ENCODE results near the gene CDK19. TPM values are rescaled to one million over a fixed set of nuclear protein-coding genes. Genes with fewer than 3 reads are reported as not detected.

Gene CDK19
- total and polyA plus RNA-seq, 10 of the 15 experiments (the other 5 are each of a cell fraction or from before 2014, with no cell fraction given), result 4.6 to 21.4 (median 12.4) TPM

- SMC1A ChIA-PET (ENCODE audit: uncharacterized antibody, unreplicated experiment), result interaction anchor here (0.9 to 1.8 kb wide), 3 partner anchors 9 to 60 kb away, joined by 3 to 7 read pairs (median 6); no protein-coding TSS in a partner anchor
- WGBS (ENCODE audit: insufficient coverage, insufficient replicate concordance, low lambda C conversion rate, missing lambda C conversion rate), result 97% methylated on average over 2 of the region's 2 CpGs
- no peak for TF ChIP-seq CEBPB (IDR thresholded peaks at IDR 0.05; ENCODE audit: borderline replicate concordance in 1 of 2, low read depth in 2 of 2, low read length in 2 of 2)
- no peak for TF ChIP-seq NFIC (IDR thresholded peaks at IDR 0.05; ENCODE audit: low read depth, low read length)
- no peak for TF ChIP-seq STAT3 (IDR thresholded peaks at IDR 0.05; ENCODE audit: low read depth, low read length)
- no peak for TF ChIP-seq ESRRA (IDR thresholded peaks at IDR 0.05; ENCODE audit: low read length)
- TF ChIP-seq HDGF (IDR thresholded peaks at IDR 0.05), result no peak
- TF ChIP-seq, protein P1, sequence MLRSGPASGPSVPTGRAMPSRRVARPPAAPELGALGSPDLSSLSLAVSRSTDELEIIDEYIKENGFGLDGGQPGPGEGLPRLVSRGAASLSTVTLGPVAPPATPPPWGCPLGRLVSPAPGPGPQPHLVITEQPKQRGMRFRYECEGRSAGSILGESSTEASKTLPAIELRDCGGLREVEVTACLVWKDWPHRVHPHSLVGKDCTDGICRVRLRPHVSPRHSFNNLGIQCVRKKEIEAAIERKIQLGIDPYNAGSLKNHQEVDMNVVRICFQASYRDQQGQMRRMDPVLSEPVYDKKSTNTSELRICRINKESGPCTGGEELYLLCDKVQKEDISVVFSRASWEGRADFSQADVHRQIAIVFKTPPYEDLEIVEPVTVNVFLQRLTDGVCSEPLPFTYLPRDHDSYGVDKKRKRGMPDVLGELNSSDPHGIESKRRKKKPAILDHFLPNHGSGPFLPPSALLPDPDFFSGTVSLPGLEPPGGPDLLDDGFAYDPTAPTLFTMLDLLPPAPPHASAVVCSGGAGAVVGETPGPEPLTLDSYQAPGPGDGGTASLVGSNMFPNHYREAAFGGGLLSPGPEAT (IDR thresholded peaks at IDR 0.05; ENCODE audit: low read depth), result no peak
- no peak for TF ChIP-seq CEBPZ (IDR thresholded peaks at IDR 0.05; ENCODE audit: low read depth, low read length)
- TF ChIP-seq MXI1 (IDR thresholded peaks at IDR 0.05; ENCODE audit: low read depth, low read length), result no peak
- no peak for TF ChIP-seq SREBF2 (IDR thresholded peaks at IDR 0.05; ENCODE audit: low read length)
- no peak for TF ChIP-seq NFYB (IDR thresholded peaks at IDR 0.05; ENCODE audit: insufficient read depth, low read depth, low read length)
- TF ChIP-seq, protein P2, sequence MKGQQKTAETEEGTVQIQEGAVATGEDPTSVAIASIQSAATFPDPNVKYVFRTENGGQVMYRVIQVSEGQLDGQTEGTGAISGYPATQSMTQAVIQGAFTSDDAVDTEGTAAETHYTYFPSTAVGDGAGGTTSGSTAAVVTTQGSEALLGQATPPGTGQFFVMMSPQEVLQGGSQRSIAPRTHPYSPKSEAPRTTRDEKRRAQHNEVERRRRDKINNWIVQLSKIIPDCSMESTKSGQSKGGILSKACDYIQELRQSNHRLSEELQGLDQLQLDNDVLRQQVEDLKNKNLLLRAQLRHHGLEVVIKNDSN (IDR thresholded peaks at IDR 0.05; ENCODE audit: borderline replicate concordance, extremely low read length, insufficient read depth, low read depth, low read length), result no peak
- no peak for TF ChIP-seq MLLT1 (IDR thresholded peaks at IDR 0.05)
- TF ChIP-seq TARDBP (IDR thresholded peaks at IDR 0.05; ENCODE audit: borderline replicate concordance), result no peak
- TF ChIP-seq NFXL1 (IDR thresholded peaks at IDR 0.05; ENCODE audit: borderline replicate concordance), result no peak
- TF ChIP-seq YY1 (IDR thresholded peaks at IDR 0.05; ENCODE audit: low read depth, low read length), result no peak
- TF ChIP-seq BRCA1 (IDR thresholded peaks at IDR 0.05; ENCODE audit: low read depth, low read length), result no peak
These were observed 192.2 kb downstream of the CDK19 start for GRCh38 chr6:110622912-110623578.

More at GRCh38 chr6:110622912-110623578, 192.2 kb downstream of the CDK19 start:
- H3K4me1 ChIP-seq (ENCODE audit: control insufficient read depth, insufficient read depth, low read length), result peaks cover 4% of the 10 kb centered on the region
- no peaks in the 10 kb centered on the region for H3K9me3 ChIP-seq (replicated peaks; ENCODE audit: control insufficient read depth, insufficient read depth, low read length)
- no peak overlapping the region for H3K9ac ChIP-seq (ENCODE audit: control insufficient read depth, insufficient read depth, low read length)
- ChIA-PET POLR2A (no interaction called here), RAD21 (ENCODE audit: unreplicated experiment) (no interaction called here), CTCF (no interaction called here)
- H3K27ac ChIP-seq (ENCODE audit: control insufficient read depth, insufficient read depth), result no peak overlapping the region
- H3K4me2 ChIP-seq (ENCODE audit: control insufficient read depth, insufficient read depth), result no peak overlapping the region
- H3K4me3 ChIP-seq, result no peak overlapping the region
- intact Hi-C loops (cut with micrococcal nuclease; ENCODE audit: unreplicated experiment) (no loop called here), in situ Hi-C loops (cut with MboI) (no loop called here)
- no peaks in the 10 kb centered on the region for H3K27me3 ChIP-seq (replicated peaks in 1 of 2; ENCODE audit: control insufficient read depth in 2 of 2, insufficient read depth in 2 of 2, low read length in 1 of 2)
- H4K20me1 ChIP-seq (ENCODE audit: control insufficient read depth, insufficient read depth), result no peaks in the 10 kb centered on the region
- no peaks in the 10 kb centered on the region for H3K79me2 ChIP-seq (ENCODE audit: control insufficient read depth, insufficient read depth, low read length)
- FAIRE-seq (no peak), ATAC-seq (no peak), DNase-seq (ENCODE audit: low read depth, low spot score) (no peak)
- H2AFZ ChIP-seq (ENCODE audit: control insufficient read depth, low read depth, low read length), result no peak overlapping the region
- no TSS peak for BruUV-seq (replicated peaks)
- peaks cover 0 to 7% of the 10 kb centered on the region in 2 experiments; a peak in 3 of 4 replicates for H3K36me3 ChIP-seq (ENCODE audit: control insufficient read depth in 2 of 2, insufficient read depth in 2 of 2, low read length in 1 of 2)

Data from GM12878 (cell line).